Calu3 (cell line): ENCODE results near the gene ITPKA. TPM values are rescaled to one million over a fixed set of nuclear protein-coding genes. Genes with fewer than 3 reads are reported as not detected.

Source experiments
- BruUV-seq: library from RNA; stranded (reverse); fragments of 400-500 nt; replicated peaks from 2 replicates; lab custom pipeline; 2021; lab: Mats Ljungman, UMichigan
- CTCF ChIA-PET: fragments of 300-600 bp; sonication (Branson Sonifier 250); formaldehyde crosslinking; loops from one replicate; lab custom pipeline; 2022; ENCODE audit warnings: antibody characterized with exemption; lab: Charles Lee
- DNase-seq: peaks from one replicate; pipeline ENCODE4 v3.0.0; 2022
- H3K27ac Mint-ChIP-seq: one replicate; pipeline ENCODE4 v1.8.0; 2022; ENCODE audit warnings: mixed read lengths; ENCODE audit not compliant: unreplicated experiment
- H3K27me3 Mint-ChIP-seq: one replicate; pipeline ENCODE4 v1.8.0; 2022; ENCODE audit warnings: mixed read lengths; ENCODE audit not compliant: unreplicated experiment
- H3K36me3 Mint-ChIP-seq: one replicate; pipeline ENCODE4 v1.8.0; 2022; ENCODE audit warnings: mild to moderate bottlenecking, moderate library complexity, mixed read lengths; ENCODE audit not compliant: insufficient read depth, unreplicated experiment
- H3K4me1 Mint-ChIP-seq: one replicate; pipeline ENCODE4 v1.8.0; 2022; ENCODE audit warnings: mild to moderate bottlenecking, low read depth, mixed read lengths; ENCODE audit not compliant: unreplicated experiment
- H3K4me3 Mint-ChIP-seq: one replicate; pipeline ENCODE4 v1.8.0; 2022; ENCODE audit warnings: mild to moderate bottlenecking, low read depth, moderate library complexity, mixed read lengths; ENCODE audit not compliant: unreplicated experiment
- H3K9me3 Mint-ChIP-seq: one replicate; pipeline ENCODE4 v1.8.0; 2022; ENCODE audit warnings: low read depth, mixed read lengths; ENCODE audit not compliant: unreplicated experiment
- intact Hi-C: fragments of 100-400 bp; cut with micrococcal nuclease; formaldehyde crosslinking; loops from one replicate; pipeline ENCODE4 v1.10.0; 2022; ENCODE audit not compliant: unreplicated experiment
- total RNA-seq: library from RNA; stranded (reverse); gene quantifications from 2 replicates; pipeline ENCODE4 v1.2.3, GENCODE V29; 2022
- TF ChIP-seq, protein P1 (sequence below): fragments of 200-600 bp; IDR thresholded peaks from one replicate; pipeline ENCODE4 v1.8.0; 2022; ENCODE audit warnings: antibody characterized with exemption; ENCODE audit not compliant: unreplicated experiment

ITPKA gene
- total RNA-seq, 1 experiment from 2014 or later, result 0.68 TPM

DNA sequence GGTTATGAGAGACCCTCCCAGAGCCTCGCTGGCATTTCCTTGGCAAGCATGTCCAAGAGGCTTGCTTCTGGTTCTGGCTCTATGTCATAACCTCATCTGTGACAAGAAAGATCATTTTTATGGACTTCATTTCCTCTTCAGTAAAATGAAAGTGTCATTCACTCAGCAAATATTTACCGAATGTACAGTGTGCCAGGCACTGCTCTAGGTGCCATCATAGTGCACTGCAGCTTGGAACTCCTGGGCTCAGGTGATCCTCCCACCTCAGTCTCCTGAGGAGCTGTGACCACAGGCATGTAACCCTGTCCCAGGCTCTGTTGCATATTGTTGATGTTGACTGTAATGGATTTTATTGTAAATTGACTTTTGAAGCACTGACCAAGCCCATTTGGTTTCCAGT lies 18.7 kb upstream of the ITPKA start:
- no peaks in the 10 kb centered on the region for H3K27me3 Mint-ChIP-seq
- H3K36me3 Mint-ChIP-seq, result peaks cover 11% of the 10 kb centered on the region
- H3K4me3 Mint-ChIP-seq, result no peak overlapping the region
- CTCF ChIA-PET, result interaction anchor here (0.6 kb wide), 1 partner anchor 74 kb away, joined by 3 read pairs; no protein-coding TSS in a partner anchor
- DNase-seq, result no peak
- intact Hi-C loops, result no loop called here
- BruUV-seq, result no TSS peak
- H3K27ac Mint-ChIP-seq, result no peak overlapping the region
- no peaks in the 10 kb centered on the region for H3K4me1 Mint-ChIP-seq
- TF ChIP-seq, protein P1, sequence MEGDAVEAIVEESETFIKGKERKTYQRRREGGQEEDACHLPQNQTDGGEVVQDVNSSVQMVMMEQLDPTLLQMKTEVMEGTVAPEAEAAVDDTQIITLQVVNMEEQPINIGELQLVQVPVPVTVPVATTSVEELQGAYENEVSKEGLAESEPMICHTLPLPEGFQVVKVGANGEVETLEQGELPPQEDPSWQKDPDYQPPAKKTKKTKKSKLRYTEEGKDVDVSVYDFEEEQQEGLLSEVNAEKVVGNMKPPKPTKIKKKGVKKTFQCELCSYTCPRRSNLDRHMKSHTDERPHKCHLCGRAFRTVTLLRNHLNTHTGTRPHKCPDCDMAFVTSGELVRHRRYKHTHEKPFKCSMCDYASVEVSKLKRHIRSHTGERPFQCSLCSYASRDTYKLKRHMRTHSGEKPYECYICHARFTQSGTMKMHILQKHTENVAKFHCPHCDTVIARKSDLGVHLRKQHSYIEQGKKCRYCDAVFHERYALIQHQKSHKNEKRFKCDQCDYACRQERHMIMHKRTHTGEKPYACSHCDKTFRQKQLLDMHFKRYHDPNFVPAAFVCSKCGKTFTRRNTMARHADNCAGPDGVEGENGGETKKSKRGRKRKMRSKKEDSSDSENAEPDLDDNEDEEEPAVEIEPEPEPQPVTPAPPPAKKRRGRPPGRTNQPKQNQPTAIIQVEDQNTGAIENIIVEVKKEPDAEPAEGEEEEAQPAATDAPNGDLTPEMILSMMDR, result no peak
- no peaks in the 10 kb centered on the region for H3K9me3 Mint-ChIP-seq

DNA sequence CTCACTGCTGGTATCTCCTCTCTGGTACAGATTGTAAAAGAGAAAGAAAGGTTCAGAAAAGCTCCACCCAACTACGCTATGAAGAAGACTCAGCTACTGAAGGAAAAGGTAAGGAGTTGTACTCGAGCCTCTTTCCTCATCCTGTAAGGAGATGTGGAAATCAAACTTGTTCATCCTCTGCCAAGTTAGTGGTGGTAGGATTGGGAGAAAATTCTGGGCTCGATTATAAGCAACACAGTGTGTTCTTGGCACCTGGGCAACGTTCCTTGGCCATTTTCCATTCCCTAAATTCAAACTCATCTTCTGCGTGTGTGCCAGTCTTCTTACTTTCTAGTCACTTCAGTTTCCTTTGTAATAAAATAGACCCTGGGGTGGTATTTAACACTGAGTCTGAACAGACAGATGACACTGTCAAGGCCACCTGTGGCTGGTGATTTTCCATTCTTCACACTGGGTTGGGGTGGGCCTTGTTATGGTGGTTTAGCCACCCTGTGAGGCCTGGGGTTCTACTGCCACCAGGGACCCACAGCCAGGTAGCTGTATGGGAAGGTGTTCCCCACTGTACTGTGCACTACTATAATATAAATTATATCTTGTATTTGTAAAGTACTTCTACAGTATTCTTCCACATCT lies 17.1 kb upstream of the ITPKA start:
- no TSS peak for BruUV-seq
- Mint-ChIP-seq H3K27me3 (no peaks in the 10 kb centered on the region), H3K4me3 (no peak overlapping the region), H3K9me3 (no peaks in the 10 kb centered on the region), H3K36me3 (peaks cover 16% of the 10 kb centered on the region), H3K27ac (peak overlapping the region; percentile 80), H3K4me1 (no peaks in the 10 kb centered on the region)
- no peak for DNase-seq
- CTCF ChIA-PET, result no interaction called here
- TF ChIP-seq, protein P1, result no peak
- intact Hi-C loops, result no loop called here

DNA sequence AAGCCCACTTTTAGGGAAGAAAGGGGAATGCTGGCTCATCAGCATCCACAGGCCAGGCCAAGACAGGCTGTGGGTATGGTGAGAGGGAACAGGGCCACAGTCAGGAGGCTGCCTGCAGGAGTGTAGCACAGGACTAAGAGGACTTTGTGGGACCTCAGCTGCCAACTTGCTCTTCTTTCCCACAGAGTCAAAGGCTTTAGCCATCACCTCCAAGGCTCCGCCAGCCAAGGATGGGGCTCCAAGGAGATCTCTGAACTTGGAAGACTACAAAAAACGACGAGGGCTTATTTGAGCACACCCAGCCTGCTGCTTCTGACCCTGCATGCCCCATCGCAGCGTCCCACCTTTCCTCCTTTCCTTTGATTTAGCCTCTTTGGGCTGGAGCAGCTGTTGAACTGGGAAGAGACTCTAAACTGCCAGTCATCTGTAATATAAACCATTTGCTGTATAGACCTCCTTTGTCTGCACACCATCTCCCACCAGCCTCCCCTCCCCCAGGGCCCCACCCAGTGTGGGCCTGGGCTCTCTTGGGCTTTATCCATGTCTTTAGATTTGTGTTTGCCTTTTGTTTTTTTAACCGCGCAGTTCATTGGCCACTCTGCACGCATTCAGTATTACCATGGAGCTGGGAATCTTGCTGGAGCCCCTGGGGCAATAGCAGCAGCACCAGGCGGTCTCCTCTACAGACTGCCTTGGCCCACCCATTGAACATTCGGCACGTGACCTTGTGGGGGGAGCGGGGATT lies 13.1 kb upstream of the ITPKA start:
- TF ChIP-seq, protein P1, result no peak
- no peak for DNase-seq
- CTCF ChIA-PET, result no interaction called here
- Mint-ChIP-seq H3K4me3 (no peak overlapping the region), H3K36me3 (peaks cover 17% of the 10 kb centered on the region), H3K27me3 (no peaks in the 10 kb centered on the region), H3K9me3 (no peaks in the 10 kb centered on the region), H3K27ac (no peak overlapping the region), H3K4me1 (no peaks in the 10 kb centered on the region)
- intact Hi-C loops, result no loop called here
- BruUV-seq, result no TSS peak

DNA sequence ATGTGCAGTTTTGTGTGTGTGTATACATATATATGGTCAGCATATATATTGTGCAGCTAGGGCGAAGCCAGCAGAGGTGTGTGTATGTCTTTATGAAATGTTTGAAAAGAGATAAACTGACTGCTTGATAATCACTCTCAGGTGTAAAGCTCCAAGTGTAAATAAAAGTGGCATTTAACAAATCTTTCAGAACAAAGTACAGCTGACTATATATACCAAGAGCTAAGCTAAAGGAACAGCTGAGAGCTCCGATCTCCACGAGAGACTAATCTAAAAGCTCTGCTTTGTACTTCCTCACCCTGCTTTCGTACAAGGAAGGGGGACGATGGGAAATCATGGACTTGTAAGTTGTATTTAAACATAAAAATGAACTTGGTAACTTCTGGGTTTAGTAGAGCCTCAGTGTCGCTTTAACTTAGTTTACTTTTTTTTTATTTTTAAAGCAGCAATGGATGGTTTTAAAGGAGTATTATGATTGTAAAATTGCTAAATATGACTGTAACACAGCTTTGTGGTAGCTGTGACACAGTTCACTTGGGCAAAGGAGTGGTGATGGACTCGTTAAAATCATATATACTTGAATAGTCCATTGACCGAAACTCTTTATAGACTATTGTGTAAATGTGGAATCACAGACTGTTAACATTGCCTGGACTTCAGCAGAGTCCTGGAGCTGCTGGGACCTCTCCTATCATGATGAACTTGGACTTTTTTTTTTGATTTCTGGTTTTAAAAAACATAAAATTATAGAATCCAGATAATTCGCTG lies 11.4 kb upstream of the ITPKA start:
- no peaks in the 10 kb centered on the region for H3K9me3 Mint-ChIP-seq
- intact Hi-C loops, result no loop called here
- H3K4me3 Mint-ChIP-seq, result no peak overlapping the region
- BruUV-seq, result no TSS peak
- H3K4me1 Mint-ChIP-seq, result no peaks in the 10 kb centered on the region
- H3K36me3 Mint-ChIP-seq, result peaks cover 12% of the 10 kb centered on the region
- no peaks in the 10 kb centered on the region for H3K27me3 Mint-ChIP-seq
- CTCF ChIA-PET, result no interaction called here
- no peak overlapping the region for H3K27ac Mint-ChIP-seq
- TF ChIP-seq, protein P1, result no peak
- DNase-seq, result no peak
